GM12878 (cell line): Measurements from ENCODE around the gene CAMTA2. TPM values are rescaled to one million over a fixed set of nuclear protein-coding genes. Genes with fewer than 3 reads are reported as not detected.

Experiments
- ATF7 ChIP-seq: fragments of 450-650 bp; IDR thresholded peaks from 2 replicates; pipeline ENCODE4 v1.6.1; 2016; ENCODE audit warnings: low read depth, mild to moderate bottlenecking
- BHLHE40 ChIP-seq, 2 experiments: fragments of 450-650 bp in 1 of 2; IDR thresholded peaks; 2 replicates each; pipeline ENCODE4 v1.6.1; 2011 to 2017; ENCODE audit warnings: low read depth in 2 of 2, borderline replicate concordance in 1 of 2, improper control_type of control experiment in 1 of 2, low read length in 1 of 2, mild to moderate bottlenecking in 1 of 2
- BRCA1 ChIP-seq: IDR thresholded peaks from 2 replicates; pipeline ENCODE4 v1.6.1; 2011; ENCODE audit warnings: low read depth, low read length, improper control_type of control experiment
- CBFB ChIP-seq: IDR thresholded peaks from 2 replicates; pipeline ENCODE4 v1.6.1; 2016; ENCODE audit warnings: antibody characterized with exemption, low read depth
- CBX3 ChIP-seq: fragments of 200-600 bp; sonication (generic); IDR thresholded peaks from 2 replicates; pipeline ENCODE4 v1.6.1; 2016; ENCODE audit warnings: low read depth, borderline replicate concordance
- CHD4 ChIP-seq: fragments of 200-600 bp; sonication (generic); IDR thresholded peaks from 2 replicates; pipeline ENCODE4 v1.6.1; 2016; ENCODE audit warnings: mild to moderate bottlenecking
- DPF2 ChIP-seq: fragments of 450-650 bp; IDR thresholded peaks from 2 replicates; pipeline ENCODE4 v1.6.1; 2017; ENCODE audit warnings: mild to moderate bottlenecking
- GABPA ChIP-seq: IDR thresholded peaks from 2 replicates; pipeline ENCODE4 v1.6.1; 2014; ENCODE audit warnings: antibody characterized with exemption, low read depth, mild to moderate bottlenecking, inconsistent platforms
- HDAC6 ChIP-seq: fragments of 200-600 bp; sonication (generic); IDR thresholded peaks from one replicate; pipeline ENCODE4 v1.8.0; 2017; ENCODE audit warnings: antibody characterized with exemption; ENCODE audit not compliant: unreplicated experiment
- IRF4 ChIP-seq: IDR thresholded peaks from 2 replicates; pipeline ENCODE4 v1.6.1; 2011; ENCODE audit warnings: low read depth, low read length
- JUNB ChIP-seq: IDR thresholded peaks from 2 replicates; pipeline ENCODE4 v1.6.1; 2016; ENCODE audit warnings: antibody characterized with exemption, mild to moderate bottlenecking
- MTA3 ChIP-seq: IDR thresholded peaks from 2 replicates; pipeline ENCODE4 v1.6.1; 2012; ENCODE audit warnings: low read length, inconsistent platforms, borderline replicate concordance
- POLR2A ChIP-seq: IDR thresholded peaks from 2 replicates; pipeline ENCODE4 v1.6.1; 2011; ENCODE audit warnings: low read depth, mild to moderate bottlenecking, low read length
- RELA ChIP-seq: fragments of 450-650 bp; IDR thresholded peaks from 2 replicates; pipeline ENCODE4 v1.8.0; 2014; ENCODE audit warnings: borderline replicate concordance; ENCODE audit not compliant: partially characterized antibody
- RFX5 ChIP-seq: IDR thresholded peaks from 2 replicates; pipeline ENCODE4 v1.6.1; 2011; ENCODE audit warnings: low read depth, low read length, improper control_type of control experiment
- SIN3A ChIP-seq: IDR thresholded peaks from 2 replicates; pipeline ENCODE4 v1.6.1; 2012; ENCODE audit warnings: low read depth, low read length, improper control_type of control experiment
- SIX5 ChIP-seq: IDR thresholded peaks from 2 replicates; pipeline ENCODE4 v1.6.1; 2011; ENCODE audit warnings: mild to moderate bottlenecking, low read depth, low read length, moderate library complexity; ENCODE audit not compliant: severe bottlenecking
- SMAD1 ChIP-seq: fragments of 450-650 bp; IDR thresholded peaks from 2 replicates; pipeline ENCODE4 v1.6.1; 2018; ENCODE audit warnings: mild to moderate bottlenecking, low read depth; ENCODE audit not compliant: partially characterized antibody
- SP1 ChIP-seq: IDR thresholded peaks from one replicate; pipeline ENCODE4 v1.6.1; 2011; ENCODE audit warnings: low read depth, low read length
- SREBF2 ChIP-seq: IDR thresholded peaks from 2 replicates; pipeline ENCODE4 v1.6.1; 2012; ENCODE audit warnings: mild to moderate bottlenecking, low read length
- SRF ChIP-seq, 2 experiments: IDR thresholded peaks; 2 replicates each; pipeline ENCODE4 v1.6.1; 2011; ENCODE audit warnings: low read depth in 2 of 2, low read length in 2 of 2, mild to moderate bottlenecking in 1 of 2, moderate library complexity in 1 of 2
- polyA plus RNA-seq, 11 experiments: library from polyadenylated mRNA; depleted of rRNA in 4 of 11; unstranded in 6 of 11; stranded (reverse) in 5 of 11; fragments of >200 nt; fragmentation: Nextera tagmentation in 4 of 11; fragmentation: Illumina TruSeq in 1 of 11; extraction: Ambion mirVana in 4 of 11; extraction: Trizol in 1 of 11; gene quantifications; 1 replicate in 1 of 11; 2 replicates in 10 of 11; pipeline versions ENCODE4 v1.2.1 to v1.2.3, GENCODE V29; 2011 to 2016; ENCODE audit warnings: inconsistent platforms in 2 of 11, missing spikeins in 2 of 11, low read depth in 1 of 11
- total RNA-seq, 4 experiments: library from RNA; depleted of rRNA in 3 of 4; stranded (reverse); fragments of >200 nt in 3 of 4; fragmentation: Illumina TruSeq in 1 of 4; extraction: Trizol in 1 of 4; gene quantifications; 2 replicates each; pipeline versions ENCODE4 v1.2.1 to v1.2.3, GENCODE V29; 2013 to 2021
- TF ChIP-seq, protein P1 (sequence below): fragments of 150-350 bp; IDR thresholded peaks from 2 replicates; pipeline ENCODE4 v1.6.1; 2014; ENCODE audit warnings: mild to moderate bottlenecking, low read depth, low read length
- TF ChIP-seq, protein P2 (sequence below): fragments of 450-650 bp; IDR thresholded peaks from 2 replicates; pipeline ENCODE4 v1.6.1; 2017; ENCODE audit warnings: mild to moderate bottlenecking, low read depth, inconsistent platforms; ENCODE audit not compliant: poor library complexity, severe bottlenecking
- TF ChIP-seq, protein P3 (sequence below): fragments of 450-650 bp; IDR thresholded peaks from 2 replicates; pipeline ENCODE4 v1.6.1; 2016; ENCODE audit warnings: mild to moderate bottlenecking
- TF ChIP-seq, protein P4 (sequence below): fragments of 450-650 bp; formaldehyde crosslinking; IDR thresholded peaks from 2 replicates; pipeline ENCODE4 v1.5.0; 2022; ENCODE audit warnings: mild to moderate bottlenecking, missing genetic modification characterization

Gene CAMTA2
- total and polyA plus RNA-seq, 10 of the 15 experiments (the other 5 are each of a cell fraction or from before 2014, with no cell fraction given): 0.42 to 29.3 (median 11.2) TPM

DNA sequence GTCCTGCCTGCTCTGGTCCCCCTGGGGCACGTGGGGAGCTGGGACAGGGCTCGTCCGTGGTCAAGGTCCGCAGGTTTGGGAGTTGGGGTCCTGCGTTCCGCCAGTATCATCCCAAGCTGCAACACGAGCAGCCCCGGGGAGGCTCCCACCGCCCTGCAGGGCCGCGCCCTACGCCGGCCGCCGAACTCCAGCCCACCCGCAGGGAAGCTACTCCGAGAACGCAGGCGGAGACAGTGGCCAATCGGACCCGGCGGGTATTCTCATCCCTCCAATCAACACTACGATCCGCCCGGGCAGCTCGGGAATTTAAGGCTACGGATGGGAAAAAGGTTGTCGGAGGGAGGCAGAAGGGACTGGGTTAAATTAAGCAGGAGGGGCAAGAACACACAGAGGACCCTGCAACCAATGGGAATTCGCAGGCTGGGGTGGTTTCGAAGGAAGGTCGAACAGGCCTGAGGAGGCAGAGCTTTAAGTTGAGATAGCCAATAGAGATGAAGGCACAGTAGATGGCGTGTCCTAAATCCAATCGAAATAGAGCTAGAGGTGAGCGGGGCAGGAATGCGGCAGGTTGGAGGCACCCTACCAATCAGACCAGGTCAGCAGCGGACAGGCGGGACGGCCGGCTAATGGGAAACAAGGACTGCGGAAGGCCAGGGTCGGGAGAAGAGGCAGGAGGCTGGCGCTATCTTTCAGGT is 20.5 kb downstream of the CAMTA2 start (continued):
- TF ChIP-seq SIX5 (no peak), MTA3 (no peak), IRF4 (no peak), HDAC6 (no peak), RFX5 (peak; percentile 76), RELA (no peak), POLR2A (peak; percentile 67), SRF (IDR thresholded peaks at IDR 0.05; ENCODE audit: low read depth in 2 of 2, low read length in 2 of 2) (no peak), SMAD1 (no peak), CBX3 (no peak), SIN3A (peak; percentile 38), SP1 (peak; percentile 100), CBFB (0 out of 2 replicates have a peak, but pooled peaks have one; percentile 31), SREBF2 (no peak), CHD4 (no peak), DPF2 (peak; percentile 97), BHLHE40 (IDR thresholded peaks at IDR 0.05; ENCODE audit: borderline replicate concordance in 1 of 2, low read depth in 2 of 2, low read length in 1 of 2) (peak in 1 of 2 experiments; percentile 48; a peak in 1 of 4 replicates), GABPA (peak; percentile 48; the same call in 1 of the 2 replicates), ATF7 (0 out of 2 replicates have a peak, but pooled peaks have one; percentile 53), JUNB (no peak), BRCA1 (no peak)
- TF ChIP-seq, protein P1, sequence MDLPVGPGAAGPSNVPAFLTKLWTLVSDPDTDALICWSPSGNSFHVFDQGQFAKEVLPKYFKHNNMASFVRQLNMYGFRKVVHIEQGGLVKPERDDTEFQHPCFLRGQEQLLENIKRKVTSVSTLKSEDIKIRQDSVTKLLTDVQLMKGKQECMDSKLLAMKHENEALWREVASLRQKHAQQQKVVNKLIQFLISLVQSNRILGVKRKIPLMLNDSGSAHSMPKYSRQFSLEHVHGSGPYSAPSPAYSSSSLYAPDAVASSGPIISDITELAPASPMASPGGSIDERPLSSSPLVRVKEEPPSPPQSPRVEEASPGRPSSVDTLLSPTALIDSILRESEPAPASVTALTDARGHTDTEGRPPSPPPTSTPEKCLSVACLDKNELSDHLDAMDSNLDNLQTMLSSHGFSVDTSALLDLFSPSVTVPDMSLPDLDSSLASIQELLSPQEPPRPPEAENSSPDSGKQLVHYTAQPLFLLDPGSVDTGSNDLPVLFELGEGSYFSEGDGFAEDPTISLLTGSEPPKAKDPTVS: 0 out of 2 replicates have a peak, but pooled peaks have one; percentile 10
- TF ChIP-seq, protein P2, sequence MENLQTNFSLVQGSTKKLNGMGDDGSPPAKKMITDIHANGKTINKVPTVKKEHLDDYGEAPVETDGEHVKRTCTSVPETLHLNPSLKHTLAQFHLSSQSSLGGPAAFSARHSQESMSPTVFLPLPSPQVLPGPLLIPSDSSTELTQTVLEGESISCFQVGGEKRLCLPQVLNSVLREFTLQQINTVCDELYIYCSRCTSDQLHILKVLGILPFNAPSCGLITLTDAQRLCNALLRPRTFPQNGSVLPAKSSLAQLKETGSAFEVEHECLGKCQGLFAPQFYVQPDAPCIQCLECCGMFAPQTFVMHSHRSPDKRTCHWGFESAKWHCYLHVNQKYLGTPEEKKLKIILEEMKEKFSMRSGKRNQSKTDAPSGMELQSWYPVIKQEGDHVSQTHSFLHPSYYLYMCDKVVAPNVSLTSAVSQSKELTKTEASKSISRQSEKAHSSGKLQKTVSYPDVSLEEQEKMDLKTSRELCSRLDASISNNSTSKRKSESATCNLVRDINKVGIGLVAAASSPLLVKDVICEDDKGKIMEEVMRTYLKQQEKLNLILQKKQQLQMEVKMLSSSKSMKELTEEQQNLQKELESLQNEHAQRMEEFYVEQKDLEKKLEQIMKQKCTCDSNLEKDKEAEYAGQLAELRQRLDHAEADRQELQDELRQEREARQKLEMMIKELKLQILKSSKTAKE: peak; percentile 95
- TF ChIP-seq, protein P3, sequence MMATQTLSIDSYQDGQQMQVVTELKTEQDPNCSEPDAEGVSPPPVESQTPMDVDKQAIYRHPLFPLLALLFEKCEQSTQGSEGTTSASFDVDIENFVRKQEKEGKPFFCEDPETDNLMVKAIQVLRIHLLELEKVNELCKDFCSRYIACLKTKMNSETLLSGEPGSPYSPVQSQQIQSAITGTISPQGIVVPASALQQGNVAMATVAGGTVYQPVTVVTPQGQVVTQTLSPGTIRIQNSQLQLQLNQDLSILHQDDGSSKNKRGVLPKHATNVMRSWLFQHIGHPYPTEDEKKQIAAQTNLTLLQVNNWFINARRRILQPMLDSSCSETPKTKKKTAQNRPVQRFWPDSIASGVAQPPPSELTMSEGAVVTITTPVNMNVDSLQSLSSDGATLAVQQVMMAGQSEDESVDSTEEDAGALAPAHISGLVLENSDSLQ: peak; percentile 100
- TF ChIP-seq, protein P4, sequence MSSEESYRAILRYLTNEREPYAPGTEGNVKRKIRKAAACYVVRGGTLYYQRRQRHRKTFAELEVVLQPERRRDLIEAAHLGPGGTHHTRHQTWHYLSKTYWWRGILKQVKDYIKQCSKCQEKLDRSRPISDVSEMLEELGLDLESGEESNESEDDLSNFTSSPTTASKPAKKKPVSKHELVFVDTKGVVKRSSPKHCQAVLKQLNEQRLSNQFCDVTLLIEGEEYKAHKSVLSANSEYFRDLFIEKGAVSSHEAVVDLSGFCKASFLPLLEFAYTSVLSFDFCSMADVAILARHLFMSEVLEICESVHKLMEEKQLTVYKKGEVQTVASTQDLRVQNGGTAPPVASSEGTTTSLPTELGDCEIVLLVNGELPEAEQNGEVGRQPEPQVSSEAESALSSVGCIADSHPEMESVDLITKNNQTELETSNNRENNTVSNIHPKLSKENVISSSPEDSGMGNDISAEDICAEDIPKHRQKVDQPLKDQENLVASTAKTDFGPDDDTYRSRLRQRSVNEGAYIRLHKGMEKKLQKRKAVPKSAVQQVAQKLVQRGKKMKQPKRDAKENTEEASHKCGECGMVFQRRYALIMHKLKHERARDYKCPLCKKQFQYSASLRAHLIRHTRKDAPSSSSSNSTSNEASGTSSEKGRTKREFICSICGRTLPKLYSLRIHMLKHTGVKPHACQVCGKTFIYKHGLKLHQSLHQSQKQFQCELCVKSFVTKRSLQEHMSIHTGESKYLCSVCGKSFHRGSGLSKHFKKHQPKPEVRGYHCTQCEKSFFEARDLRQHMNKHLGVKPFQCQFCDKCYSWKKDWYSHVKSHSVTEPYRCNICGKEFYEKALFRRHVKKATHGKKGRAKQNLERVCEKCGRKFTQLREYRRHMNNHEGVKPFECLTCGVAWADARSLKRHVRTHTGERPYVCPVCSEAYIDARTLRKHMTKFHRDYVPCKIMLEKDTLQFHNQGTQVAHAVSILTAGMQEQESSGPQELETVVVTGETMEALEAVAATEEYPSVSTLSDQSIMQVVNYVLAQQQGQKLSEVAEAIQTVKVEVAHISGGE: no peak
